NOMO-1 treated with DMSO at 0.1 percent for 48 hours (cell line): ENCODE data around the gene PDGFRB.

Experiments used
- DNase-seq: peaks from one replicate; lab custom pipeline; 2025; ENCODE audit not compliant: unreplicated experiment; lab: John Stamatoyannopoulos, UW

Gene PDGFRB

DNA sequence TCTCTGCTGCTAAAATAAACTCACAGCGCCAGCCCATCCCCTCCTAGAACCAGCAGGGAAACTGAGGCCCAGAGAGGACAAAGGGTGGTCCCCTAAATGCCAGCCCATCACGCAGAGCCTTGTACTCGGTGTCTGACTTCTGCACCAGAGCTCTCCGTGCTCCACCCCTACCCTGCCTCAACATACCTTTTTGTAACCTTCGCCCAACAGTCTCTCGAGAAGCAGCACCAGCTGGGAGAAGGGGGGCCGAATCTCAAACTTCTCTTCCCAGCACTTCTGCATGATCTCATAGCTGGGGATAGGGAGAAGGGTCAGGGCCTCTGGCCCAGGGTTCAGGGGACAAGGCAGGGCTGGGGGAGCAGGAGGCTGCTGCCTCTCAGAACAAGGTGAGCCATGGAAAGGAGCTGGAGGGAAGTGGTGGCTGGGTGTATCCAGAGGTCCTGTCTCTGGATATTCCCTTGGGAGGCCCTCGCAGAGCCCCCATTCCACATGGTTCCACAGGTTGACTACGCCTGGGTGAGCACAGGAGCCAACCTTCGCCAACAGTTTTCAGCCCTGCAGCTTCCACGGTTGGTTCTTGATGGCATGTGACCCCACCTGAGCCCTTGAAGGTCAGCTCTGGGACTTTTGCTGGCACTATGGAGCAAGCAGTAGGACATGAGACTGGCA is 37.0 kb downstream of the PDGFRB start:
- no peak for DNase-seq

DNA sequence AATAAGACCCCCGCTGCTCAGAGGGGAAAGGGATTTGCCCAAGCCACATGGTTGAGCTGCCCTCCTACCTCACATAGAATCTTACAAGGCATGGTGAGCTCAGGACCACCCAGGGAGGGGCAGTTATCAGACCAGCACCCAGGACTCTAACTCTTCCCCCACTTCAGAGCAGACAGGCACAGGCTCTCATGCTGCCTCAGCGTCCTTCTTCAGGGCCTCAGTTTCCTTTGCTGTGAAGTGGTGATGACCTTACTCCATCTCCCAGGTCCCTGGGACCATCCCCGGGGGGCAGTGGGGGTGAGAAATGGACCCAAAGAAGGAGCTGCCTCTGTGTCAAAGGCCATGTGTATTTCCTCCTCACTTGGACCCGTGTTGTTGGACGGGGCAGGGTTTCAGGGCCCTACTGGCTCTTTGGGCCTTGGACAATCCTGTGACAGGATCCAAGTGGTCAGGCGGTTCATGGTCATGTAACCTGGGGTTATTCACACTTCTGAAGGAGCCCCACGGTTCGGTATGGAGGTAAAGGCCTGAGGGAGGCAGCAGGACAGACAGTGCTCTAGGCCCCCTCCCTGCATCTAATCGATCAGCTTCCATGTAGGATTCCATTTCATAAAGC is 37.6 kb downstream of the PDGFRB start:
- no peak for DNase-seq

DNA sequence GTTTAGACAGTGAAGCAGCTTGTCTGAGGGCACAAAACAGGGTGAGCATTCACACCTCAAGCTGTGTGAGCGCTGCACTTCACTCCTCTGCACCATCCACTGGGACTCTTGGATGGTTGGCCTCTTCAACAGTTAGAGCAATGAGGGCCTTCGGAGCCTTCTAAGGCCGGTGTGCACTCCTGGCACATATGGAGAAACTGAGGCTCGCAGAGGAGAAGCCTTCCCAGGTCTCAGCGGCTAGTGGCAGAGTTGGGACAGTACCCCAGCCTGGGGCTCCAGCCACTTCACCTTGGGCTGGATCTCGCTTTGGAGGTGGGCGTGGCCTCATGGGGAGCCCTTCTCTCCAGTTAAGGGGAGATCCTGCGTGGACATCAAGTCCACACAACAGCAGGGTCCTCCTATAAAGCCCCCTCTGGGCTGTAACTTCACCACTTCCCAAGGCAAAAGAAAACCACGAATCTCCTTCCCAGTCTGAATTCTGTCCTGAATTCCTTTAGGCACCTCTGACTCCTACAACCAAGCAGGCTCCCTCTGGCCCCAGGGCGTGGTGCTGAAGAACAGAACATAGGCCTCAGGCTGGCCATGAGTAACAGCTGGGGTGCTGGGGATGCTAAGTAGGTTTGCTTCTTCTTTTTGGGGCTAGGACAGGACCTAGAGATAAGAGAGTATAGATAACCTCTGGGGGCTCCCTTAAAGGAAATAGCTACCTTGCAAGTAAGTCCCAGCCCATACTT is 38.8 kb downstream of the PDGFRB start:
- no peak for DNase-seq

DNA sequence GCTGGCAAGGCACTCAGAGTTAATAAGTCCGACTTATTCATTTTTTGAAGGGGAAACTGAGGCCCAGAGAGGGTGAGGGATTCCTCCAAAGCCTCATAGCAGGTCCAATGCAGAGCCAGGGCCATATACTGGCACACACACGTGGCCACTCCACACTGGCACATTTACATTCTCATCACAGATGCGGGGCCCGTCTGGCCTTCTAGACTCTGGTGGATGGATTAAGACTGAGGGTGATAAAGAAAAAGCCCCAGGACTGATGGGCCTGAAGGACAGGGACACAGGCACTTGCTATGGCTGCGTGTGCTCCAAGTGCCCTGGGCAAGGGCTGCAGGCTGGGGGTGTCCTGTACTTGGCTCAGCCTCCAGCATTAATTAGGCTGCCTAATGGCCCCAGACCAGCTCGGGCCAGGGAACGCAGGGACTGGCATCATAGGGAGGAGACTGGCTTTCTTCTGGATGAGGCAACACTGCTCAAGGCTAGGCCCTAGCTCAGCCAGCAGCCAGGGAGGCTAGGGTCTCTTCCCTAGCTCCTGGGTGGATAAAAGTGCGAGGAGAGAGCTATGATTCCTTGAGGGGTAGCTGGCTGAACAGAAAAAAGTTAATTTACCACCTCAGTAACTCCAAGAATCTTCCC is 40.8 kb downstream of the PDGFRB start:
- DNase-seq, result no peak

DNA sequence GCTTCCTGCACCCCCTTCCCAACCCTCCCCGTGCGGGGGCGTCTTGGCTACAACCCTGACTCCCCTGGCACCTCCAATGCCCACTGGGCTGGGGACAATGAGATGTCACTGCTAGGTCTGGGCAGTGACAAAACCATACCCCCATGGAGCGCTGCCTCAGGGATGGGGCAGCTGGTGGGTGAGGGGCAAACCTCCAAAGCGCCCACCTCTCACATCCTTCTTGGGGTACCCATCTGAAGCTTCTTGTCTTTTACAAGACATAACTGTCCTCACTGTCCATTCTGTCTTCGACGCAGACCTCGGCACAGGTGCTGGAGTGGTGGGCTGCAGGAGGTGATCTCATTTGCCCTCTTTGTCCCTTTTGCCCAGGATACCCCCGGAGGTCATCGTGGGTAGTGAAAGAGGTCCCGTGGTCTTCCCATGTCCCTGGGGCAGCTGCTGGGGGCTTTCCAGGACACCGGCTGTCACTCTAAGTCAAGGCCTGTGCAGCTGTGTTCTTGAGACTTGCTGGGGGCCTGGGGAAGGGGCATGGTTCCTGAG is 41.5 kb downstream of the PDGFRB start:
- DNase-seq, result no peak

DNA sequence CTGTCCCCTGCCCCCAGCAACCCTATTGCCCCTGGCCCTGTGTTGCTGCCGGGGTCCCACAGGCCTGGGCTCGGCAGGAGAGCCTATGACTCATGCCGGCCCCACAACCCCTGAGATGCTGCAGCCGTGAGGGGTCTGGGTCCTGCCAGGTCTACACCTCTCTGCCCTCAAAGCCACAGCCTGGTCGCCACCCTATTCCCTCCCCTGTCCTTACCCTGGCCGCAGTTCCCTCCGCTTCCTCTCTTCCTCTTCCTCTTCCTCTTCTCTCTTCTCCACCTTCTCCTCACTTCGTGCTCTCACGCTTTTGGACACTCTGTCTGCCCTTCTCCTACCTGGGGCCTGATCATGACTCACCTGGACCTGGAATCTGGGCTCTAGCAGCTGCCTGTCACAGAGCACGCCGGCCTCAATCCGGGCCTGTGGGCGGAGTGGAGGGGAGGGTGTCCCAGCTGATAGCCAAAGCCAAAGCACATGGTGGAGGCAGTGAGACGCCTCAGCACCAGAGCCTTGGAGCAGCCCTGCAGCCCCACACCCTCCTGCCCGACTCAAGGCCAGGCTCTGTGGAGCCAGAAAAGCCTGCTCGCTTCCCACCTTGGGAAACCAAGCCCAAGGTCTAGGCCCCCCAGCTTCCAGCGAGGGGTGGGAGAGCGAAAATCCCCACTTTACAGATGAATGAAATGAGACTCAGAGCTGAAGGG is 42.4 kb downstream of the PDGFRB start:
- DNase-seq, result no peak

DNA sequence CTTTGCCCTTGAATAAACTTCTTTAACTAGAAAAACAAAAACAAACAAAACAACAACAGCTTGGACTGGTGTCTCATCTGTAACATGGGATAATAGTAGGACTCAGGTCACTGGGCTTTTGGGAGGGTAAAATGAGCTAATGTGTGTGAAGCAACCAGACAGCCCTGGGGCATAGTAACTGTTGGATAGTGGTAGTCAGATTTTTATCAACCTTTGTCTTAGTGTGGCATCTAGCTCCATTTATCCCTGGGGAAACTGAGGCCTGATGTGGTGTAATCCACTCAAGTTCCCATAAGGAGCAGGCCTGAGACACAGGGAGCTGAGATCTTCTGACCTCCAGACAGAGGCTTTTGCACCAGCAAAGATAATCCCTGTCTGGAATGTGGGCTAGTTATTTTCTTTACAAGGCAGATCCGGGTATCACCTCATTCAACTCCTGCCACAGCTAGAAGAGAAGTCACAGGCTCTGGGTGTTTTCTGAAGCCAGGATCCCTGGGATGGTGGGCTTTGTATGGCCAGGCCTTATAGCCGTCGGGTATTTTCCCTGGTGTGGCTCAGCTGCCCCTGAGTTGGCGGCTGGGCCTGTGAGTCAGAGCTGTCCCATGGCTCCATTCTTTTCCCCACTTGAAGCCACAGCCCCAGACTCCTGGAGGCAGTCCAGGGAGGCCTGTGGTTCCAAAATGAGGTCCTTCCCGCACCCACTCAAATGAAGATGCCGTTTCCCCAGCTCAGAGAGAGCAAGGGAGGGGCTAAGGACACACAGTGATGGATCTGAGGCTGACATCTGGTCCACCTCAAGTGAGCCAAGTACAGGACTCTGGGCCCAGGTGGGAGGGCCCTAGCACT is 43.2 kb downstream of the PDGFRB start:
- DNase-seq, result no peak

DNA sequence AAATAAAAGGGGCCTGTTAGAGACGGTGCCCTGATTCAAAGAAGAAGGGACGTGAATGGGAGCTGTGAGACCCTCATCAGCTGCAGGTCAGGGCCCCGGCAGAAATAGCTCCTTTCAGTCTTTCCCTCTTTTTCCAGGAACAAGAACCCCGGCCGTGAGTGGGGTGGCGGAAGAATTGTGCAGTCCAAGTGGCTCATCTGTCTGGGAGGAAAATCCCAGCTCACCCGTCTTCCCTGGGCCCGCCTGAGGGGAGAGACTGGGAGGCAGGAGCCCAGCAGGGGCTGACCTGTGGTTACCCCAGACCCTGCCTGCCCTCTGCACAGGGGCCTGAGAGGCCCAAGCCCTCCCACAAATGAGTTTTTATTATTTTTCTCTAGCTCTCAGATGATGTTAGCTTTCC is 44.5 kb downstream of the PDGFRB start:
- DNase-seq, result no peak

DNA sequence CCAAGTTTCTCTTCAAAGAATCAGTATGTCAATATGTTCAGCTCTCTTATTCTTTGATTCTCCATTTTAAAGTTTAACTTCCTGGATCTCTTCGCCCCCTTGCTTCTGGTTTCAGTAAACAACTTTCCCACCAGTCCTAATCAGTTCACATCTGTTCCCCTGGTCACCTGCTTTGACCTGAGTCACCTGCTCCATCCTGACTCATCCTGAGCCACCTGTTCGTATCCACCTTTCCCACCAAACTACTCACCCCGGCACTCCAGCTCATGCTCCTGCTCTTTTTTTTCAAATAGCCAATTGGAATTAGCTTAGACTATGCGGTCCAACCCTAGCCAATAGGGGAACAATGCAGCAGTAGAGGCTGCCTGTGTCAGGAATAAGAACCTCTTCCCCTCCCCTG is 45.7 kb downstream of the PDGFRB start:
- no peak for DNase-seq

DNA sequence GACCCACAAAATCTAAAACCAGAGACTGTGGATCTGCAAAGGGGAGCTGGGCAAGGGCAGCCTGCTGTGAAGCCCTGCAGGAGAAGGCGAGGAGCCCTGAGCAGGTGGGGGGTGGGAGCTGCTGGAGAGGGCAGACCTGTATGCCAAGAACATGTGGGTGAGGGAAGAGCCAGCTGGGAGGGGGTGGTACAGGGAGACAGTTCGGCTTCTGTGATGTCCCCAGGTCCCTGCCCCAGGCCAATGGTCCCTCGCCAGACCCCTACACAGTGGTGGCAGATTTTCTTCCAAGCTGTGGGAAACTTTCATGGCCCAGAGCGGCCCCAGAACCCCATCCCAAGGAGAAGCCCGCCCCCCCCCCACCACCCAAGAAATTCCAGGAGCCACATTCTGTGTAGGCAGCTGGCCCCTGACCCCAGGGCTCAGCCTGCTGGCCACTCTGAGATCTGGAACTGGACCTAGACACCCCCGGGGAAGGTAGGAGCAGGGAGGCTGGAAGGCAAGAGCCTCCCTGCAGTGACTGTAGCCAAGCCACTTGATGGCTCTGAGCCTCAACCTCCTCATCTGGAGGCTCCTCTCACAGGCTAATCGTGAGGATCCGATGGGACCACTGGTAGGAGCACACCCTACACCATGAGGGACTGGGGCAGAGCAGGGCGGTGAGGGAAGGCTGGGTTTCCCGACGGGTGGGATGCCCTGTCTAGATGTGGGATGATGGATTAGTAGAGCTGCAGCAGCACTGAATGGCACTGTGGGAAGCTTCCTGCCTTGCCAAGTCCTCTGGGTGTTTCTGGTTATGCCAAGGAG is 46.7 kb downstream of the PDGFRB start:
- DNase-seq, result no peak

DNA sequence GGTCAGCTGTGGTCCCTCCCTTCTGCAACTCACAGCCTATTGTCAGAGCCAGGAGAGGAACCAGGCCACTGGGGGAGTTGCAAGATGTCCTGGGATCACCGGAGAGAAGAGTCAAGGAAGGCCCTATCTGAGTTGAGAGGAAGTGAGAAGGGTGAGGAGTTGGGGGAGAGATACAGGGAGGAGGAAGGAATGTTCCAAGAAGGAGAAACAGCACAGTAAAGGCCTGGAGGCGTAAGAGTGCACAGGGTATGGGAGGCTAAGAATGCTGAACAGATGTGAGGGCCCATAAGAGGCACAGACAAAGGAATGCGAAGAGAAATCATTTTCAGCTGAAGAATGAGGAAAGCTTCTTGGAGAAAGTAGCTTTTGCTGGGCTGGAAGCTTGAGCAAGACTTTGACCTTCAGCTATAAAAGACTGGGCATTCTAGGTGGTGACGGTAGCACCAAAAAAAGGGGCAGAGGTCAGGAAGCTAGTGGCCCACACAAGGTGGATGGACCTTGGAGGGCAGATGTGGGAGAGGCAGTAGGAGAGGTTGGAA is 47.7 kb downstream of the PDGFRB start:
- DNase-seq, result no peak

DNA sequence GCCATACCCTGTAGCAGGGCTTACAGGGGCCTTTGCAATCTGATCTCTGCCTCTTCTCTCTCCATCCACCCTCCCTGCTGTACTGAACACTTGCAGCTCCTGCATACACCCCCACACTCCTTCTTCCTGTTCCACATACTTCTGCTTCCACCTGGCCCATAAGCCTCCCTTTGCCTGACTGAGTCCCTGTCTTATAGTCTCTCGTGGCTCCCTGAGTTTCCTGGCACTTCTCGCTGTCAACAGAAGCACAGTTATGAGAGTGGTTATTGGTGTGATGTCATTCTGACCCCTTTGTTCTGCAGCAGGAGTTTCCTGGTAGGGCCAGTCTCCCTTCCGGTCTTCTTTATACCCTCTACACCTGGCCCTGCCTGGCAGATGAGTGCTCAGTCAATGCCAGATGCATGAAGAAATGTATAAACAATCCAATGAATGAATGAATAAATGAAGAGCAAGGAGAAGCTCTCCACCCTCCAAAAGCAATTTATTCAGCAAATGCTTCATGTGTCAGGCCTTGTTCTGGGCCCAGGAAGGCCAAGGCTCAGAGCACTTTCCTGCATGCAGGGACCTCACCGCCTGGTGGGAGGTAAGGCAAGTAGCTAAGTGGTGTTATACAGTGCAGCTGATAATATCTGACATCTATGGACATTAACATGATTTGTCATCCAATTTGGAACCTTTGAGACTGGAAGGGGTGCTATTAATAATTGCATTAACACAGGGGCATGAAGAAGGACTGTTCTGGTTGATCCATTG is 48.8 kb downstream of the PDGFRB start:
- DNase-seq, result peak; percentile 25

DNA sequence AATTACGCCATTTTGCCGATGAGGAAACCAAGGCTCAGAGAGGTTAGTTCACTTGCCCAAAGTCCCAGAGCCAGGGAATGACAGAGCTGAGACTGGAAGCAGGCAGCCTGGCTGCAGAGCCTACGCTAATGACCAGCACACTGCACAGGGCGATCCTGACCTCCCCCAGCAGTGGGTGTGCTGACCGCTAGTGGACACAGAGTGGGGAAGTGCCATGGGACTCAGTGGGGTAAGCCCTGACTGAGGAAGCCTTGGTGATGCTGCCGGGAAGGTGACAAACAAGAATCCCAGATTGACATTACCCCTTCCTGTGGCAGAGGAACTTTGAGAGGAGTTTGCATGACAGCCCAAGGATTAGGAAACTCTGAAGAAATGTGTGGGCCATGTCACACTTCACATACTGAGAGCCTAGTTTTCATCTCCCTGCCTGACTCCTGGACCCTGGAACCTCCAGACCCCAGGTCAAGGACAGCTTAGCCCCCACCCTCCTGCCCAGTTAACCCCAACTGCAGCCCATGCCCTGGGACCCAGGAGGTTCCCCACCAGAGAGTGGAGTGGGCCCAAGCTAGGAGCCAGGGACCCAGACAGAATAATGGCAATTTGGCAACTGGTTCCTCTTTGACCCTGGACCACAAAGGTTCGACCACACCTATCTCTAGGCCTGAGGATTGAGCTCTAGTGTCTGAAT is 49.6 kb downstream of the PDGFRB start:
- DNase-seq, result no peak

DNA sequence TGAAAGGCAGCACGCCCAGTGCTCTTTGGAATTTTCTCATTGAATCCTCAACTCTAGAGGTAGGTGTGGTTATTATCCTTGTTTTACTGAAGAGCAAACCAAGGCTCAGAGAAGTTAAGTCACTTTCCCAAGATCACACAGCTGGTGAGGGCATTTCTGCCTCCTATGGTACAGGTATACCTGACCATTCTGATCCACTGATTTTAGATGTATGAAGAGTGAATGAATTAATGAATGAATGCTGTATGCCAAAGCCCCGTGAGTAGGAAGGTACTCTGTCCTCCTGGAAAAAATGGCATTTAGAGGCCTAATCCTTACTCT is 51.1 kb downstream of the PDGFRB start:
- DNase-seq, result no peak

DNA sequence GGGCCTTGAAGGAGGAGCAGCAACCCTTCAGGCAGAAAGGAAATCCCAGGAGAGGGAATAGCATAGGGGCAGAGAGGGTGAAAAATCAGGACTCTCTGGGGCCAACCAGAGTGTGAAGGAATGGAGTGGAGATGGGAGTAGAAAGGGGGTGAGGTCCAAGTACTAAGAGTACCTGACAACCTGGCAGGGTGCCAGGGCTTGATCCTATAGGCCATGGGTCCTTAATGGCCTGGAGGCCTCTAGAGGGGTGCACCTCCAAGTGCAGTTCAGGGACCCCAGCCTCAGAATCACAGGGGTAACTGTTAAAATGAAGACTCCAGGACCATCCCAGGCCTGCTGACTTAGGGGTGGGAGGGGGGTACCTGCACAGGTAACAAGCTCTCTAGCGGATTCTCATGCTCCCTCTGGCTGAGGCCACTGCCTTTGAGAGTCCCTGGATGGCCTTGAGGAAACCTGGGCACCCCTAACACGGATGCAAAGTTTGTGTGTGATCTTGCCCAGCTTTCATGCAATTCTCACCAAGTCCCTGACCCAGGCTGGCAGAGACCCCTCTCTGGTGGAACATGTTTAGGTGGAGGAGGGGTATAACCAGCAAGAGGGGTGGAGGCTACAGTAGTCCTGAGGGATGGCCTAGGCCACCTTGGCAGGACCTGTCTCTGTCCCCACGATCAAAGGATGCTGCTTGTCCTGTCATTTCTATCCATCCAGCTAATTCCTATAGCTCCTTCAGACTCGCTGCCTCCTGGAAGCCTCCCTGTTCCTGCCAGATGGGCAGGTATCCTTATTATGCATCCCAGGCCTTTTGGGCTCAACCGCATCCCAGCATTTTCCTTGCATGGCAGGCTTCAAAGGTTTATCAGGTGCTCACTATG is 51.7 kb downstream of the PDGFRB start:
- no peak for DNase-seq

DNA sequence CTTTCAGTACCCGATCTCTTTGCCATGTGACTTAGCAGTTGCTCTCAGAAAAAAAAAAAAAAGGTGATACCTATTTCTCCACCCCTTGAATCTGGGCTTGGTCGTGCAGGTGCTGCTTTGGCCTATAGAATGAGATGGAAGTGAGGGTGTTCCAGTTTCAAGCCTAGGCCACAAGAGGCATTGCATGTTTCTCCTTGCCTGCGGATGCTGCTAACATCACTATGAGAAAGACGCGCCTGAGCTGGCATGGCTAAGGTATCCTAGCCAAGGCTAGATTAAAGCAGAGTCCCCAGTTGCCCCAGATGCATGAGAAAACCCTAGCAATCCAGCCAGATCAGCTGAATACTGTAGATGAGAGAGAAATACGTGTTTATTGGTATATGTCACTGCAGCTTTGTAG is 54.6 kb downstream of the PDGFRB start:
- no peak for DNase-seq

DNA sequence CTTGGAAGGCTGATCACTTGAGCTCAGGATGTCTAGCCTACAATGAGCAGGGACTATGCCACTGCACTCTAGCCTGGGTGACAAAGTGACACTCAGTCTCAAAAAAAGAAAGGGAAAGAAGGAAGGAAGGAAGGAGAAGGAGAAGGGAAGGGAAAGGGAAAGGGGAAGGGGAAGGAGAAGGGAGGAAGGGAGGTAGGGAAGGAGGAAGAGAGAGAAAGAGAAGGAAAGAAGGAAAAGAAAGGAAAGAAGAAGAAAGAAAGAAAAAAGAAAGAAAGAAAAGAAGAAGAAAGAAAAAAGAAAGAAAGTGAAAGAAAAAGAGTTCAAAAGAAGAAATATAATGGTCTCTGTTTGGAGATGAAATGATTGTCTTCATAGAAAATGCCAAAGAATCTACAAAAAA is 58.5 kb downstream of the PDGFRB start:
- DNase-seq, result no peak
